Measurements from ENCODE around the gene APOM.

APOM gene

DNA sequence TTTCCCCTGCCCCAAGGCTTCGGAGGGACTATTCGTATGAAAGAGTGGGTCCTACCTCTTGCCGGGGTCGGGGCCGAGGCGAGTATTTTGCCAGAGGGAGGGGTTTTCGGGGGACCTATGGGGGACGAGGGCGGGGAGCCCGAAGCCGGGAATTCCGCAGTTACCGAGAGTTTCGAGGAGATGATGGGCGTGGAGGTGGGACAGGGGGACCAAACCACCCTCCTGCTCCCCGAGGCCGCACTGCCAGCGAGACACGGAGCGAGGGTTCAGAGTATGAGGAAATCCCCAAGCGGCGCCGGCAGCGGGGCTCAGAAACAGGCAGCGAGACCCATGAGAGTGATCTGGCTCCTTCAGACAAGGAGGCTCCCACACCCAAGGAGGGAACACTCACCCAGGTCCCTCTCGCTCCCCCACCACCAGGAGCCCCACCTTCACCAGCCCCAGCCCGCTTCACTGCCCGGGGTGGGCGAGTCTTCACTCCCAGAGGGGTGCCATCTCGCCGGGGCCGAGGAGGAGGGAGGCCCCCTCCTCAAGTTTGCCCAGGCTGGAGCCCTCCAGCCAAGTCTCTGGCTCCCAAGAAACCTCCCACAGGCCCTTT lies 23.9 kb upstream of the APOM start:
- no peak for DNase-seq

- no peak for DNase-seq
Measured at GRCh38 chr6:31632279-31632946, 23.3 kb upstream of the APOM start.

GRCh38 chr6:31633447-31633846 lies 22.2 kb upstream of the APOM start:
- DNase-seq = no peak

- DNase-seq = no peak
Measured at GRCh38 chr6:31634131-31634530, 21.6 kb upstream of the APOM start.

DNA sequence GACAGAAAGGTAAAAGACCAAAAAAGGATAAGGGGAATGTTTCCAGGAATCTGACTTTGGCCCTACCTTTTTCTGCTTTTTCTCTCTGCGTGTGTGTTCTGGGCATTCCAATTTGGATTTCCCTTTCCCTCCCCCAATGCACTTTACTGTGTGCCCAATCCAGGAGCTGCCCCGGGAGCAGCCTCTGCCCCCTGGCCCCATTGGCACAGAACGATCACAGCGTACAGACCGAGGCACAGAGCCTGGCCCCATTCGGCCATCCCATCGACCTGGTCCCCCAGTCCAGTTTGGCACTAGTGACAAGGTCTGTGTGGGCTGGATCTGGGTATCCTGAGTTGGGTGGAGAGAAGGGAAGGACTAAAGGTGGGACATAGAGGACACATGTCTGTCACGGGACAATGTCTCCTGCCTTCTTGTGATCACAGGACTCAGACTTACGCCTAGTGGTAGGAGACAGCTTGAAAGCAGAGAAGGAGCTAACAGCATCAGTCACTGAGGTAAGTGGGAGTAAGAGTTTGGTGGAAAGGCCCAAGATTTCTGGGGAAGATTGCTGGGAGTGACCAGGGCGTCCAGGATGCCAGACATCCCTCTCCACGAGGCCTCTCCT lies 20.6 kb upstream of the APOM start:
- DNase-seq = no peak

DNA sequence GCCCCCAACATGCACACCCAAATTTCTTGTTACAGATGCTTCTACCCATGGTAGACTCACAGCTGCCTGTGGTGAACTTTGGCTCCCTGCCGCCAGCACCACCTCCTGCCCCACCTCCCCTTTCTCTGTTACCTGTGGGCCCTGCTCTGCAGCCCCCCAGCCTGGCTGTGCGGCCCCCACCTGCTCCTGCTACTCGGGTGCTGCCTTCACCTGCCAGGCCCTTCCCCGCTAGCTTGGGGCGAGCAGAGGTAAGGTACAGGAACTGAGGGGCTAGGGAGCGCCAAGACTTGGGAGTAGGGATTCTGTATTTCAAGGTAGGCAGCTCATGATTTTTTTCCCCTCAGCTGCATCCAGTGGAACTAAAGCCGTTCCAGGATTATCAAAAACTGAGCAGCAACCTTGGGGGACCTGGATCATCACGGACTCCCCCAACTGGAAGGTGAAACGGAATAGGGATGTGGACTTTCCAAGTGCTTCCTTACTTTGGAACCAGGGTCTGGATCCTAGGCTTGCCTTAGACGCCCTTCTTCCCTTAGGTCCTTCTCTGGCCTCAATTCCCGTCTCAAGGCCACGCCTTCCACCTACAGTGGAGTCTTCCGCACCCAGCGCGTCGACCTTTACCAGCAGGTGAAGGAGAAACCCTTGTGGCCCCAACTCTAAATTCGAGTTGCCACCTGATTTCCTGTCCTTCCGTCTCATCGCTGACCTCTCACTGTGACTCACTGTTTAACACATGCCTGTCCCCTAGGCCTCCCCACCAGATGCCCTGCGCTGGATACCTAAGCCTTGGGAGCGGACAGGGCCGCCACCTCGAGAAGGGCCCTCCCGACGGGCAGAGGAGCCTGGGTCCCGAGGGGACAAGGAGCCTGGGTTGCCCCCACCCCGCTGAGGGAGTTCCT lies 18.7 kb upstream of the APOM start:
- DNase-seq = peak; percentile 27

- DNase-seq = no peak
Measured at GRCh38 chr6:31639043-31639442, 16.7 kb upstream of the APOM start.

DNA sequence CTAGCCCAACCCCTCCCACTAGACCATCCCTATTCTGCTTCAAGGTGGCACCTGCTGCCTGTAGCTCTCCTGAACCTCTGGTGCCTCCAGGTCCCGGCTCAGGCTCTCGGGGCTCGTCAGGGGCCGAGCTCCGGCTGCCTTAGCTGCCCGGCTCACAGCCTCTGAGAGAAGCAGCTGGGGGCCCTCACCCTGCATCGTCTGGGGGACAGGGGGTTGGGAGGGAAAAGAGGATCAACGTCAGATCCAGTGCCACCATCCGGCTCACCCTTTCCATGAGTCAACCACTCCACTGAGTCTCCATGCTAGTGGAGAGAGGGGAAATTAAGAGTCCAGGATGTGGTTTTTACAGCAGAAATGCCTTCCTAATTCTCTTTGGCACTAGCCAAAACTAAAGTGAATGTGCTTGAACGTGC lies 16.2 kb upstream of the APOM start:
- DNase-seq = no peak

GRCh38 chr6:31640612-31641011 lies 15.1 kb upstream of the APOM start:
- no peak for DNase-seq

GRCh38 chr6:31641370-31641769 lies 14.3 kb upstream of the APOM start:
- no peak for DNase-seq

- DNase-seq = no peak
Measured at GRCh38 chr6:31642798-31643570, 12.7 kb upstream of the APOM start.

DNA sequence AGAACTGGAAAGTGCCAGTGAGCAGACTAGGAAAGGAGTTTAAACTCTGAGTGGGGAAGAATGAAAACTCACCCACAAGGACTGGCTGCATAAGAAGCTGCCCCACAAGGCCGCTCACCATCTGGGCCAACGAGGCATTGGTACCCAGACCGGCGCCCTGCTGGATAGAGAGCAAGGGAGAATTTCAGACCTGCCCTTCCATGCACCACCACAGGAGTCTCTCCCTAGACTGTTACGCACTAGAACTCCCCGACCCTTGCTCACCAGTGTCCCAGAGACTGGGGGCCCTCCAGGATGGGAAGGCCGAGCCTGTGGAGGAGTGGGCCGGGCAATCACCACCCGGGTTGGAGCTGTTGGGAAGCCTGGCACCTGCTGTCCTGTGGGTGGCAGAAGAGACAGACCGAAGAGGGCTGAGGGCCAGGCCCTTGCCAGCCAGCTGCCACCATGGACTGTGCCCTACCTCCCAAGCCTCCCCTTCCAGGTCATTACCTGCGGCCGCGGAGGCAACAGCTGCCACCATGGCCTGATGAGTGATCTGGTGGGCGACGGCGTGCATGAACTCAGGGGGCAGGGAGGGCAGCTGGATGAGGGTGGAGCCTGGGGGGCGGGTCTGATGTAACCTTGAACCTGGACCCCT lies 11.8 kb upstream of the APOM start:
- DNase-seq = no peak

- DNase-seq = no peak
Measured at GRCh38 chr6:31645325-31645724, 10.4 kb upstream of the APOM start.

GRCh38 chr6:31651602-31652191 lies 4.0 kb upstream of the APOM start:
- peak; percentile 92 for DNase-seq

DNA sequence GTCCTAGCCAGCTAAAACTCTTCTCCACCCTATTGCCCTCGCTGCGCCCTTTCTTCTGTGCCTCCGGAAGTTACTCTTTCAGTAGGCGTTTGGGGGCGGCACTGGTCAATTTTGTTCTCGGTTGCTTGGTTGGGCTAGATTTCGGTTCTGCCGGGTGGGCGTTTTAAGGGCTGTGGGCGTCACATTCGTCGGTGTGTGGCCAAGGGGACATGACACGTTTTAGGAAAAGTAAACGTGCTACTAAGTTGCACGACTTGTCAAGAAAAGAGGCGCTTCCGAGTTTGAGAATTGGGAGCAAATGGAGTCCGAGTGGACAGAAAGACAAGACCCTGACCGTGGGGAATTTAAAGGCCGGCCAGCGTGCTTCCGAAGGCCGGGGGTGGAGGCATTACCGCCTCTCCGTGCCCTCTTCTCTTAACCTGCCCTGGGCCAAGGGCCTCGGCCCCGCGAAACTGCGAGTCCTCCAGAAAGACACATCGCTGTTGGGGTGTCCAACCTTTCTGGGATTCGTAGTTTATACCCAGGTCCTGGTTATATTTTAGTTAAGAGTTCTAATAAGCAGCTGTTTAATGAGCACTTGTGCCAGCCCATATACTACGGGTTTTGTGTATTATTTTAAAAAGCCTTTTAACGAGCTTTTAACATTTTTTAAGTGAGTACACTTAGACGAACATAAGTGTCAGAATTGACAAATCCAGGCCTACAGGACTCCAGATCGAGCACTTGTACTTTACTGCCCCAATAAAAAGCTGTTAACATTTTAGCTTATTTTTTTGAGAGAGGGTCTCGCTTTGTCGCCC lies 2.6 kb upstream of the APOM start:
- peak; percentile 99 for DNase-seq

- DNase-seq = no peak
Measured at GRCh38 chr6:31654574-31655348, 933 bp upstream of the APOM start.

- DNase-seq = peak; percentile 80
Measured at GRCh38 chr6:31657406-31658157, 1.9 kb downstream of the APOM start.

DNA sequence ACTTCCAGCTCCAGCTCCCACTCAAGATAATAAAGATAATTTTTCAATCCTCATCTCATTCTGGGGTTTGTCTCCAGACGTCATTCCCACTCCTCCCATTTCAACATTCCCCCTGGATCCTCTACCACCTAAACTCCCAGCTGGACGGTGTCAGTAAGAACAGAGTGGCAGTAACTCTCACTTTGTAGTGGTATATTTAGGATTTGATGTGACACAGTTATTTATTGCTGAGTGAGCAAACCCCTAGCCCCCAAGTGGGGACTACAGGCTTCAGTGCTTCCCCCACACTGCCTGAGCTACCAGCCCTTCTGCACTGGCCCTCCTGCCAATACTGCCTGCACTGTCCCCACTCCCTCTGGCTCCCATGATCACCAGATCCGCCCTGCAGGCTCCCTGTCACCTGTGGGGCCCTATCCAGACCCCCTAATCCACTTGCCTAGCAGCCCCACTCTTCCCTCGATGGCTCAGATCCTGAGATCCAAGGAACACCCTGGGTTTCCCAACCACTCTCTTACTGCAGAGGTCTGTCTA lies 2.5 kb downstream of the APOM start:
- DNase-seq = no peak
